ENCODE measurements around the gene SPAM1.

DNA sequence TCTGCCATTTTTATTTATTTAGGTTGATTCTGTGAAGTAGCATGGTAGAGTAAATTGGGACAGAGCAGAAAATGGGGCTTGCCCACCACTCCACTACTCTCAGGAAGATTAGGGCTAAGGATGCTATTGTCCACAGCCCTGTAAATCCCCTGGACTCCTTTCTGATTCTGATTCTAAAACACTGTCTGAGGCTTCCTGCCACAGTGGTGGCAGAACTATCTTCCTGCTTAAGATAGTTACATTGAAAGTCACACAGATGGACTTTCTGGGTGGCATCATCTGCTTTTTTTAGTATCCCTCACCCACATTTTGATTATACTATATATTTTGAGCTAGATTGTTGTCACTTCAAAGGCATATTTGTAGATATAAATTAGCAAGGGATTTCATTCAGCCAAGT lies 50.0 kb downstream of the SPAM1 start:
- TF ChIP-seq POLR2A (IDR thresholded peaks at IDR 0.05; ENCODE audit: low read depth, low read length), result no peak
- TF ChIP-seq SPI1 (IDR thresholded peaks at IDR 0.05; ENCODE audit: low read depth, low read length), result no peak
- no peak for TF ChIP-seq POLR2AphosphoS5 (IDR thresholded peaks at IDR 0.05; ENCODE audit: low read depth, low read length)
- TF ChIP-seq TAF1 (IDR thresholded peaks at IDR 0.05; ENCODE audit: low read depth, low read length), result no peak
- no peak for TF ChIP-seq PAX5 (IDR thresholded peaks at IDR 0.05; ENCODE audit: insufficient read depth, low read length, severe bottlenecking)
- no peak for TF ChIP-seq POU2F2 (IDR thresholded peaks at IDR 0.05; ENCODE audit: low read depth, low read length)
